Stimulated activated CD8-positive, alpha-beta memory T cell treated with anti-CD3 and anti-CD28 coated beads, Interleukin-15, amount 100 ng/mL, for 4 hours (primary cell): Measurements from ENCODE around the gene GUCA2A.

ENCODE experiments used
- DNase-seq, 2 donors: peaks; one replicate each; pipeline ENCODE4 v3.0.0-alpha.2; 2020; ENCODE audit warnings: low read depth in 2 of 2

The GUCA2A gene

GRCh38 chr1:42153624-42154023 is 10.9 kb downstream of the GUCA2A start:
- no peak for DNase-seq

DNA sequence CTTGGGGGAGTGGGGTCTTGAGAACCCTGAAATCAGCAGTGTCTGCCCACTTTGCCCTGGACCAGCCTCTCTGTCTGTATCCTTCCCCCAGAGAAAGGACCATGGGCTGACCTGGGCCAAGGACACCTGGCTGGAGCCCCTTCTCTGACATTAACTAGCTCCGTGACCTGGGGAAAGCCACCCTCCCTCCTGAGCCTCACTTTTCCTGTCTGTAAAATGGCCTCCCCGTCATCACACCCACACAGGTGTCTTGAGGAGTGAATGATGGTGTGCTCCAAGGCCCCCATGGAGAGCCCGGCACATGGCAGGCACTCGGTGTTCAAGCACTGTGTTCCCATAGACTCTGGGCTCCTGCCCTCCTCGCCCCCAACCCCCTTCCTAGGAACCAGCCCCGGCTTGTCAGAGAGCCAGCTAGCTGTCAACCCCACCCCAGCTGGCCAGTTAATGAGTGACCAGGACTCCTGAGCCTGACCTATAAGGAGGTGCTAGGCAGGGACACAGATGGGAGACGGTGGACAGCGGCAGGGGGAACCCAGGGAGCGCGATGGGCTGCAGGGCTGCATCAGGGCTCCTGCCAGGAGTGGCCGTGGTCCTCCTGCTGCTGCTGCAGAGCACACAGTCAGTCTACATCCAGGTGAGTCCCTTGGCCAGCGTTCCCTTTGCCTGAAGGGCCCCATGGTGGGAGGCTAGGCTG is 11.5 kb downstream of the GUCA2A start, which contains the start of gene GUCA2B:
GUCA2B (plus strand) TSS at position 504 of the 694 bp plus-strand sequence; CDS start at position 545, 41 bp downstream.
- no peak for DNase-seq

DNA sequence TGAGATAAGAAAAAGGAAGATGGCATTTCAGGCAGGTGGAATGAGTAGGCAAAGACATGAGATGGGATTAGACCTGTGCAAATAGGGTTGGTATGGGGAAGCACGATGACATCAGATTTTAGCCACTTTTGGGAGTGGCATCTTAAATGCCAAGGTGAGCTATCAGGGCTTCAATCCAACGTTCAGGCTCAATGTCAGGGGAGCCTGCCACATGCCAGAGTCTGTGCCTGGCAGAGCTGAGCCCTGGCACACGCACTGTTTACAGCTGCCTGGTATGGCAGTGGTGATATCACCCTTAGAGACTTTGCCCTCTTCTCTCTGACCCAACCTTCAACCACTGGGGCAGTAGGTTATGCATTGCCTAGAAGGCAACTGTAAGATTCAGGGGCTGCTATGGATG is 12.4 kb downstream of the GUCA2A start:
- no peak for DNase-seq

- DNase-seq, result no peak
Measured at GRCh38 chr1:42150651-42151050, 13.9 kb downstream of the GUCA2A start.

GRCh38 chr1:42148166-42148565 is 16.4 kb downstream of the GUCA2A start:
- DNase-seq, result no peak

- peak in 1 of 2 donors; percentile 32 for DNase-seq
Measured at GRCh38 chr1:42146626-42147320, 17.8 kb downstream of the GUCA2A start.

- no peak for DNase-seq
Measured at GRCh38 chr1:42145764-42146625, 18.6 kb downstream of the GUCA2A start.

GRCh38 chr1:42145389-42145716 is 19.2 kb downstream of the GUCA2A start:
- no peak for DNase-seq

- DNase-seq, result no peak
Measured at GRCh38 chr1:42144711-42145388, 19.7 kb downstream of the GUCA2A start.

- DNase-seq, result no peak
Measured at GRCh38 chr1:42143896-42144710, 20.4 kb downstream of the GUCA2A start.

- DNase-seq, result no peak
Measured at GRCh38 chr1:42142894-42143675, 21.5 kb downstream of the GUCA2A start.

DNA sequence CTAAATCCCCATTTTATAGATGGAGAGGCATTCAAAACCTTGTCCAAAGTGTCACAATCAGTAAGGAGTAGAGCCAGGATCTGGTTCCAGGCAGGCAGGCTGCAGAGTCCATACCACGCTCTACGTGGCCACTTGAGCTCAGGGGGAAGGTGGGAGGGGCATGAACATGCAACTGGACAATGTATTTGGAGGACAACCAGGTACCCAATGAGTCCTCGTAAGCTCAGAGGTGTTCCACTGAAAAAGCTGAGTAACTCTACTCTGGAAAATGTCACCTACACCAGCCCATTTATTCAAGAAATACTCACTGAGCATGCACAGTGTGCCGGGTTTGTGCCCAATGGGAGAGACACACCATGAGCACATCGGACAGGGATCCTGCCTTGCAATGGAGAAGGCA is 22.6 kb downstream of the GUCA2A start:
- DNase-seq, result no peak

GRCh38 chr1:42140191-42140590 is 24.4 kb downstream of the GUCA2A start:
- no peak for DNase-seq

GRCh38 chr1:42139444-42139843 is 25.1 kb downstream of the GUCA2A start:
- no peak for DNase-seq

GRCh38 chr1:42138586-42138985 is 26.0 kb downstream of the GUCA2A start:
- no peak for DNase-seq

- DNase-seq, result no peak
Measured at GRCh38 chr1:42137766-42138165, 26.8 kb downstream of the GUCA2A start.

GRCh38 chr1:42136466-42136865 is 28.1 kb downstream of the GUCA2A start:
- no peak for DNase-seq

GRCh38 chr1:42135426-42135825 is 29.1 kb downstream of the GUCA2A start:
- no peak for DNase-seq

- DNase-seq, result no peak
Measured at GRCh38 chr1:42133809-42134526, 30.6 kb downstream of the GUCA2A start.

GRCh38 chr1:42133390-42133789 is 31.2 kb downstream of the GUCA2A start:
- DNase-seq, result no peak
